T-helper 1 cell treated with Interleukin-12 subunit alpha and Interleukin-12 subunit beta and Interleukin-4 antibody, amounts not matched to agents 30 ng/mL and 1 ng/mL, for 36 hours (primary cell): ENCODE measurements around the gene PLEKHM3. TPM values are rescaled to one million over a fixed set of nuclear protein-coding genes. Genes with fewer than 3 reads are reported as not detected.
"Not testable (repeated sequence)": the region's sequence is repeated elsewhere in the genome, so short reads cannot be mapped to it uniquely, and the experiment has no call there.

Experiments used
- intact Hi-C: fragments of 100-400 bp; cut with micrococcal nuclease; formaldehyde crosslinking; loops from one replicate; pipeline ENCODE4 v1.15.1; 2024
- total RNA-seq: library from RNA; stranded (reverse); gene quantifications from 2 replicates; pipeline ENCODE4 v1.2.3, GENCODE V29; 2022

PLEKHM3 gene
- total RNA-seq, 1 donor from 2014 or later: 6.8 TPM

GRCh38 chr2:207830778-207831438 lies 194.4 kb downstream of the PLEKHM3 start:
- intact Hi-C loops: no loop called here

- intact Hi-C loops: no loop called here
Measured at GRCh38 chr2:207828361-207829057, 196.8 kb downstream of the PLEKHM3 start.

GRCh38 chr2:207825978-207826377 lies 199.3 kb downstream of the PLEKHM3 start:
- intact Hi-C loops: no loop called here

GRCh38 chr2:207825045-207825954 lies 200.0 kb downstream of the PLEKHM3 start:
- intact Hi-C loops: no loop called here

- intact Hi-C loops: no loop called here
Measured at GRCh38 chr2:207823865-207824264, 201.5 kb downstream of the PLEKHM3 start.

GRCh38 chr2:207819839-207820784 lies 205.2 kb downstream of the PLEKHM3 start:
- intact Hi-C loops: no loop called here

- intact Hi-C loops: no loop called here
Measured at GRCh38 chr2:207819021-207819797, 206.1 kb downstream of the PLEKHM3 start.

GRCh38 chr2:207816546-207816945 lies 208.8 kb downstream of the PLEKHM3 start:
- intact Hi-C loops: no loop called here

- intact Hi-C loops: no loop called here
Measured at GRCh38 chr2:207815254-207815653, 210.1 kb downstream of the PLEKHM3 start.

GRCh38 chr2:207813942-207814341 lies 211.4 kb downstream of the PLEKHM3 start:
- intact Hi-C loops: no loop called here

- intact Hi-C loops: no loop called here
Measured at GRCh38 chr2:207813221-207813916, 212.0 kb downstream of the PLEKHM3 start.

- intact Hi-C loops: no loop called here
Measured at GRCh38 chr2:207812726-207813080, 212.6 kb downstream of the PLEKHM3 start.

- intact Hi-C loops: no loop called here
Measured at GRCh38 chr2:207812058-207812725, 213.1 kb downstream of the PLEKHM3 start.

GRCh38 chr2:207811658-207812057 lies 213.7 kb downstream of the PLEKHM3 start:
- intact Hi-C loops: not testable (repeated sequence)

GRCh38 chr2:207810200-207810788 lies 215.0 kb downstream of the PLEKHM3 start:
- intact Hi-C loops: no loop called here

GRCh38 chr2:207808119-207808518 lies 217.2 kb downstream of the PLEKHM3 start:
- intact Hi-C loops: no loop called here

- intact Hi-C loops: no loop called here
Measured at GRCh38 chr2:207807516-207807915, 217.8 kb downstream of the PLEKHM3 start.

- intact Hi-C loops: no loop called here
Measured at GRCh38 chr2:207805566-207806226, 219.6 kb downstream of the PLEKHM3 start.
